Raji (cell line): Measurements from ENCODE around the gene MARVELD1.

Source experiments
- POLR2A ChIP-seq: IDR thresholded peaks from 2 replicates; pipeline ENCODE4 v1.6.1; 2011; ENCODE audit warnings: low read depth, low read length, control low read depth; ENCODE audit not compliant: insufficient read depth

Gene MARVELD1

GRCh38 chr10:97713339-97713825, at the start of gene MARVELD1:
MARVELD1 (plus strand) TSS chr10:97713730; CDS start chr10:97713877, 147 bp downstream.
- TF ChIP-seq POLR2A = no peak

GRCh38 chr10:97664282-97664850, 49.2 kb upstream of the MARVELD1 start:
- no peak for TF ChIP-seq POLR2A

- no peak for TF ChIP-seq POLR2A
Measured at GRCh38 chr10:97666992-97667391, 46.5 kb upstream of the MARVELD1 start.

GRCh38 chr10:97667463-97667862, 46.1 kb upstream of the MARVELD1 start:
- no peak for TF ChIP-seq POLR2A

- no peak for TF ChIP-seq POLR2A
Measured at GRCh38 chr10:97669571-97669970, 44.0 kb upstream of the MARVELD1 start.

- TF ChIP-seq POLR2A = no peak
Measured at GRCh38 chr10:97673736-97674525, 39.6 kb upstream of the MARVELD1 start.

GRCh38 chr10:97675222-97675621, 38.3 kb upstream of the MARVELD1 start:
- TF ChIP-seq POLR2A = no peak

- TF ChIP-seq POLR2A = no peak
Measured at GRCh38 chr10:97676770-97677581, 36.6 kb upstream of the MARVELD1 start.

GRCh38 chr10:97679594-97679993, 33.9 kb upstream of the MARVELD1 start:
- no peak for TF ChIP-seq POLR2A

GRCh38 chr10:97682042-97682441, 31.5 kb upstream of the MARVELD1 start:
- no peak for TF ChIP-seq POLR2A

GRCh38 chr10:97683556-97684367, 29.8 kb upstream of the MARVELD1 start:
- TF ChIP-seq POLR2A = no peak

GRCh38 chr10:97684866-97685394, 28.6 kb upstream of the MARVELD1 start:
- no peak for TF ChIP-seq POLR2A

- no peak for TF ChIP-seq POLR2A
Measured at GRCh38 chr10:97685395-97685958, 28.1 kb upstream of the MARVELD1 start.

GRCh38 chr10:97686301-97686961, 27.1 kb upstream of the MARVELD1 start:
- no peak for TF ChIP-seq POLR2A
